ENCODE data around the gene GPR15LG.

Gene GPR15LG

DNA sequence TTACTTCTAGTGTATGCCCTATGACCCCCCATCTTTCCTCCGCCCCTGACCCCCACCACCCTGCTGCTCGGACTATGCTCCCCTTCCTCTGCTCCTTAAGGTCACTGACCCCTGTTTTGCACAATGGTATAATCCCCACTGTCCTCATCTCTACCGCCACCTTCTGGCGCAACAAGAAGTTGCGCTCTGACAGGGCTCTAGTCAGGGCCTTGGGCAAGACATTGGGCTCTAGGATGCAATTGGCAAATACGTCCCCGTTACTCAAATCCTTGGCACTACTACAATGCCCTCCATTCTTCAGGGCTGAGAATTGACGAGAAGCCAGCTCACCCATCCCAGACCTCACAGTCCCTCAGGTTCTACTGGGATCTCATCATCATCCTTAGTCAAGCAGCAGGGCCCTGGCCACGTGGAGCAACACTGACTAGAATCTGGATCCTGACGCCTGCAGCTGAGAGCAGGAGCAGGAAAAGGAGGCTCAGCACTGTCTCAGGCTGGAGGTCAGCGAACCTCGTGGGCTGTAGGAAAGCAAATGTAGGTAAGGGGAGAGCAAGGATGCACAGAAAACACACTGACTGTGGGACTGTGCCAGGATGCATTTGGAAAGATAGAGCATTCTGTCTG lies 41.1 kb downstream of the GPR15LG start:
- peak; percentile 19 to 27 for DNase-seq (ENCODE audit: low read depth in 2 of 2)

DNA sequence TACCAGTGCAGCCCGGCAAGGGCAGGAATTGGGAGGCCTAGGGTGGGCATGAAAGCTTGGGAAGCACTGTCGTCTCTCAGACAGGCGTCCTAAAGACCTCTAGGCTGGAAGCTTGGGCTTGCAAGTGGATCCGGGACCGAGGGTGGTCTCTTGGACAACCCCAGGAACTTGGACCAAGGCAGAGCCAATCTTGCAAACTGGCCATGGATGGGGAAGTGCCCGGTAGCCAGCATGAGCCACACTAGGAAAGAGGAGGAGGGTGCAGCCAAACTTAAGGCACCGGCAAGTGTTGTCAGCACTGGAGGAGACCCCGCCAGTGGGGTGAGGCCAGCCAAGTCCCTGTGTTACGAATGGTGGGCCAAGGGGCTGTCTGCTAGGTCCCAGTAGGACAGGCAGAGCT lies 43.2 kb downstream of the GPR15LG start:
- no peak for DNase-seq (ENCODE audit: low read depth in 2 of 2)

DNA sequence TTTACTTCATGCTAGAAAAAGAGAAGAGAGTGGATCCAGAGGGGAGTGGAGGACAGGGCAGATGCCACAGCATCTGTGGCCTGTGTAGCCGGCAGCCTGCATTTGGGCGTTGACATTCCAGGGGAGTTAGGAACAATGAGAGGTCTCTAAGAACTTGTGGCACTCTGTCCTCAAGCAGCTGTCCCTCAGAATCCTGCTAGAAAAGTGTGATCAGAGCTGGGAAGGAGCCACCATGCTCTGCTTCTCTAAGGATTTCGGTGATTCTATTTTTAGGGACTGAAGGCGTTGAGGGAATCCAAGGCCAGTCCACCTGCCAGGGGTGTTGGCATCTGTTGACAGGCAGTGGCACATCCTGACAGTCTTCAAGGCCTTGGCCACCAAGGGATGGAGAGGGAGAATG lies 44.1 kb downstream of the GPR15LG start:
- no peak for DNase-seq (ENCODE audit: low read depth in 2 of 2)

DNA sequence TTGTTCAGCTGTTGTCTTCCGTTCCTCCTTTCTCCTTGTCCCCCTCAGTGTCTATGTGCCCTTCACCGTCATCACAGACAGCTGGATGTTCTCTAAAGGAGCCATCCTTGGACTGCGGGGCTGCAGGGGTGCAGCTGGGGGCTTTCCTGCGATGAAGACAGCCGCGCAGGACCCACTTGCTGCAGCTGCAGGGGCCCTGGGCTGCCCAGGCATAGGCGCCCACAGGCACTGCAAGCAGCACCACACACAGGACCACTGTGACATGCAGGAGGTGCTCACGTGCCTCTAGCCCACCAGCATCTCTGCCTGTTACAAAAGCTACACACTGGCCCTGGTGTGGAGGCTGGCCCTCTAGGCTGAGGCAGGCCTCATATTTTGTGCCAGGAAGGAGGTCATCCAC lies 48.3 kb downstream of the GPR15LG start:
- DNase-seq (ENCODE audit: low read depth in 2 of 2), result no peak

DNA sequence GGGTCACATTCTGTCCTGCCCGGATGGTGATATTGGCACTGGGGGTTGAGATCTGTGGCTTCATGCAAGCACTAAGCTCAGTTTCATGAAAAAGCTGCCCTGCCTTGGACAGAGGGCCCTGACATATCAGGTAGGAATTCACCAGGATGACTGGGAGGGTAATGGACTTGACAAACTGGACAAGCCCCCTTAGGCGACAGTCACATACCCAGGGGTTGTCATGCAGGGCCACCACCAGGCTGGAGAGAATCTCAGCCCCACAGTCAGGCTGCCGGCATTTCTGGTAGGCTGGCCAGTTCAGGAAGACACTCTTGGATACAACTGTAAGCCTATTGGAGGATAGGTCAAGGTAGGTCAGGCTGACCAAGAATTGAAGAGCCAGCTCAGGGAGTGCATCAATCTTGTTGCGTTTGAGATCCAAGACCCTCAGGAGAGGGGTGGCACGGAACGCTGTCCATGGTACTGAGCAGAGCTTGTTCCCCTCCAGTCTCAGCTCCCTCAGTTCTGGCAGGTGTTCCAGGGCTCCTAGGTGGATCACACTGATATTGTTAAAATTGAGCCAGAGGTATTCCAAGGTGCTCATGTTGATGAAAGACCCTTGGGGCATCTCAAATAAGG lies 50.9 kb downstream of the GPR15LG start:
- no peak for DNase-seq (ENCODE audit: low read depth in 2 of 2)

DNA sequence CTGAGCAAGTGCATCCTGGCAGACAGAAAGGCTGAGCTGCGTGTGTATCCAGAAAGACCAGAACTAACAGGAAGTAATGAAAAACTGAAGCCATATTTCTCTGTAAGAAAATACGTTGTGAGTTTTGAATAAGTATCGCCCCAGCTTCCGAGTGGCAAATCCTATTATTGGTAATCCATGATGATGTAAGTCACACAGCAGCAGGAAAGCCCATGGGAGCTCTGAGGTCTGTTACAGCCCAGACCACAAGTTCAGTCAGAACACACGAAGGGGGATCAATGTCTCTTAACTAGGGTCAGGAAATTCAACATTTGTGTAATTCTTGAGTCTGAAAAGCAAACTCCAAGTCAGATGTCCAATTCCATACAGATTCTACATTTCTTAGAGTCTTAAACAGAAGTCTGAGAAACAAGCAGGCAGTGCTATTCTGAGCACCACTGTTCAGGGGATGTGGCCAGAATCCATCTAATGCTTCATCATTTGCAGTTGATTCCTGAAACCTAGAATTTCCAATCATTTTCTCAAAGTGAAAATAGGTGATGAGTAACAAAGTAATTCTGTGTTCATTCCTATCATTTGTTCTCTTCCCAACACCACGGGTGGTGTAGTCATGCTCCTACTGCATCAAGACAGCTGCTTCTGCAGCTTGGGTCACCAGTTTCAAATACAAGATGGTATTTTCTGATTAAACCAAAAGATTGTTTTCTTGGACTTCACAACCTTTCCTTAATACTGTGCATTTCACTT lies 52.0 kb downstream of the GPR15LG start, which contains the start of gene LRIT2:
LRIT2 (minus strand) TSS at position 118 of the 747 bp plus-strand sequence; CDS start at position 94, 24 bp downstream.
- DNase-seq (ENCODE audit: low read depth in 2 of 2), result no peak

DNA sequence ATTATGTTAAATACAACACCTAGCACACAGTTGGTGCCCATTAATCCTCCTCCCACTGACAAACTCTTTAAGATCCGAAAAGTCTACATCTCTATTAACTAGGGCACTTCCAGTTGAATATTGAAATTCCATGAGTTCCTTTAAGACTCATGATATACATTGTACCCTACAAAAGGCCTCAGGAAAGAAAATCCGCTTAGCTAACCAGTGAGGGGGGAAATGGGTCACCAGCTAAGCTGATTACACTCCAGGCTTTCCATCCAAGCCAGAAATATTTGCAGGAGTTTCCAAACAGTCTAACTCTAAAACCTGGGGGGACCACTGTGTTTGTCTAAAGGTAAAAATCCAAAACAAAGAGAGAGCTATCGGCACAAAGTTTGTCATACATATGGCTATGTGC lies 53.0 kb downstream of the GPR15LG start:
- DNase-seq (ENCODE audit: low read depth in 2 of 2), result no peak

DNA sequence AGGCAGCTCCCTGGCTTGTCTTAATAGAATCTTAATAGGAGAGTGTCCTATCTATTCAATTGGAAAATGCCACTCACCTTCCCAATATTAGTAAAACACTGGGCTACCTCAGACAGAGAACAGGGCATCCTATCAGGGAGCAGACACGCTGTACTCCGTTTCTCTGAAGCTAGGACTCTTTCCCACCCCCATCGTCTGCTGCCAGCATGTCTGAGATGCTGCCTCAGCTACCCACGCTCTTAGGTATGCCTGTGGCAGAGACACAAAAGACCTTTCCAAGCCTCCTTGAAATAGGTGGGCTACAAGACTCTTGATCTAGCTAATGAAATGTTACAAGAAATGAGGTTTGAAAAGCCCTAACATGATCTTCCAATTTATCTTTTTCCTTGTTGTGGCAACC lies 54.2 kb downstream of the GPR15LG start:
- no peak for DNase-seq (ENCODE audit: low read depth in 2 of 2)

DNA sequence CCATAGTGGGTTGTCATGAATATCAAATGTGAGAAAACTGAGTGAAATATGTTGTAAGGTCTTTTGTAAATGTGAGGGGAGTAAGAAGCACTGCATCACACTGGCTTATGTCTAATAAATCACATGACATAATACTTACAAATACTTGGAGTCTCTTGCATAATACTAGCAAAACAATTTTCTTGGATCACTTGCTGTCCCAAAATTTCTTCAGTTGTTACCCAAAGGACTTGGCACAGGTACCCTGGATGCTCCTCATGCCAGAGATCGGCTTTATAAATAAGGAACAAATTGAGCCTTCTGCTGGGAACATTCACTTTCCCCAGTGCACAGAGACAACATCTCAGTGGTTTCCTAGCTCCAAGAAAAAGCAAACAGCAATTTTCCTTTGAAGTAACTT lies 56.8 kb downstream of the GPR15LG start:
- DNase-seq (ENCODE audit: low read depth in 2 of 2), result no peak

DNA sequence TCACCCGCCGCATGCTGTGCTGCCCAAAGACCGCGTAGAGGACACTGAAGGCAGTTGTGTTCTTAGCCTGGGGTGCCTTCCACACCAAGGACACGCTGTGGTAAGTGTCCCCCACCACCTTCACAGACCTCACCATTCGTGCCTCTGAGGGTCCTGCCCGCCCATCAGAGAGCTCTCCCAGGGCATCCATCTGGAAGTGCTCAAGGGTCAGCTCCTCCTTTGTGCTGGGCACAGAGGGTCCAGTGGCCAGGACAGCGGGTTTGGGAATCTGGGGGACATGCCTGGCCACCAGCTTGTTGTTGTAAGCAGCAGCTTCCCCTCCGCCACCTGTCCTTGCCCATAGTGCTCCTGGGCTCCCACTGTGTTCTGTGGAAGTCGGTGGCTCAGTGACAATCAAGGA lies 58.8 kb downstream of the GPR15LG start:
- DNase-seq (ENCODE audit: low read depth in 2 of 2), result no peak

DNA sequence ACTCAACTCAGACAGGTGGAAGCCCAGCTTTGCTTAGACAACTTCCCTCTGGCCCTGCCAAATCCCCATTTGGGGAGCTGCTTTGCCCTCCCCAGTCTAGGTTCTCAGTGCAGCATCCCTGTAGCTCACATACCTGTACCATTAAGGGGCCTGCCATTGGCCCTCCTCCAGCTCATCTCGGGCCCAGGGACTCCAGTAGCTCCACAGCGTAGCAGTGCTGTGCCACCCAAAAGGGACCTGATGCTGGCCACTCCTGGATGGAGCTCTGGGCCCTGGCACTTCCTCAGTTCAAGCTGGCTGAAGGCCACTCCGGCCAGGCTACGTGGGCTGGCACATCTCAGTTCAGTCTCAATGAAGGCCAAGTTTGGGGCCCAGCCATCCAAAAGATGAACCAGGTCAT lies 60.3 kb downstream of the GPR15LG start:
- no peak for DNase-seq (ENCODE audit: low read depth in 2 of 2)

DNA sequence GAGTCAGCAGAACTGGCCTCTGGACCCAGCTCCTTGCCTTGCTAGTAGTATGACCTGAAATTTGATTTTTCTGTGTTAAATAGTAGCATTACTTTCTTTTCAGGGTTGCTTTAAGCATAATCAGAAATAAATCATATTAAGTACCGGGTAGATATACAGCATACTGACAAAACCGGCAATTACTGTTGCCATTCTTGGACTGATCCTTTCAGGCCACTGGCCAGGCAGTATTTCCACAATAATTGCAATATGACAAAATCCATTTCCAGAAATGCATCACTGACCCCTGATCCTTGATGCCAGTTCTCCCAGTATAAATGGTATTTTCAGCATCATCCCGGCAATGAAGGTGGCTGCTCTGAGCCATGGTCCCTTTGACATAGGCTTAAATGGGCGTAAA lies 60.9 kb downstream of the GPR15LG start:
- DNase-seq (ENCODE audit: low read depth in 2 of 2), result no peak
